Cardiac fibroblast (primary cell): ENCODE measurements around the gene SEMA6A.

Experiments
- DNase-seq, 2 donors: peaks; one replicate each; pipeline versions ENCODE4 v3.0.0 to v3.0.0-alpha.2; 2010; ENCODE audit warnings: low read depth in 2 of 2
- H3K4me3 ChIP-seq, 2 donors: replicated peaks in 1 of 2; 1 replicate in 1 of 2; 2 replicates in 1 of 2; pipeline ENCODE4 v1.5.1; 2011; ENCODE audit warnings: low read depth in 2 of 2, low read length in 2 of 2, mild to moderate bottlenecking in 2 of 2, moderate library complexity in 1 of 2
- TF ChIP-seq, protein P1 (sequence below): IDR thresholded peaks from one replicate; pipeline ENCODE4 v1.5.1; 2011; ENCODE audit warnings: low read depth, mild to moderate bottlenecking, low read length, inconsistent platforms

Gene SEMA6A

DNA sequence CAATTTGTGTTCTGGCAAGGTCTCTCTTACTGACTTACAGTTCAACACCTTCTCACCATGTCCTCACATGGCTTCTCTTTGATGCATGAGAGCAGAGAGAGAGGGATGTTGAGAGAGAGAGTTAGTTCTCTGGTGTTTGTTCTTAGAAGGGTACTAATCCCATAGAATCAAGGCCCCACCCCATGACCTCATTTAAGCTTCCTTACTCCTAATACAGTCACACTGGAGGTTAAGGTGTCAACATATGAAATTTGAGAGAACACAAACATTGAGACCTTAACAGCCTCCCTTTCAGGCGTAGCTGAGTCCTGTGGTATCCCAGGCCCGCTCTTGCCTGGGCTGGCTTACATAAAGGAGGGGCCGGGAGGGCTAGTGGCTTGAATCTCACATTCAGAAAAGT lies 10.6 kb upstream of the SEMA6A start:
- no peak overlapping the region for H3K4me3 ChIP-seq
- TF ChIP-seq, protein P1, sequence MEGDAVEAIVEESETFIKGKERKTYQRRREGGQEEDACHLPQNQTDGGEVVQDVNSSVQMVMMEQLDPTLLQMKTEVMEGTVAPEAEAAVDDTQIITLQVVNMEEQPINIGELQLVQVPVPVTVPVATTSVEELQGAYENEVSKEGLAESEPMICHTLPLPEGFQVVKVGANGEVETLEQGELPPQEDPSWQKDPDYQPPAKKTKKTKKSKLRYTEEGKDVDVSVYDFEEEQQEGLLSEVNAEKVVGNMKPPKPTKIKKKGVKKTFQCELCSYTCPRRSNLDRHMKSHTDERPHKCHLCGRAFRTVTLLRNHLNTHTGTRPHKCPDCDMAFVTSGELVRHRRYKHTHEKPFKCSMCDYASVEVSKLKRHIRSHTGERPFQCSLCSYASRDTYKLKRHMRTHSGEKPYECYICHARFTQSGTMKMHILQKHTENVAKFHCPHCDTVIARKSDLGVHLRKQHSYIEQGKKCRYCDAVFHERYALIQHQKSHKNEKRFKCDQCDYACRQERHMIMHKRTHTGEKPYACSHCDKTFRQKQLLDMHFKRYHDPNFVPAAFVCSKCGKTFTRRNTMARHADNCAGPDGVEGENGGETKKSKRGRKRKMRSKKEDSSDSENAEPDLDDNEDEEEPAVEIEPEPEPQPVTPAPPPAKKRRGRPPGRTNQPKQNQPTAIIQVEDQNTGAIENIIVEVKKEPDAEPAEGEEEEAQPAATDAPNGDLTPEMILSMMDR = no peak

DNA sequence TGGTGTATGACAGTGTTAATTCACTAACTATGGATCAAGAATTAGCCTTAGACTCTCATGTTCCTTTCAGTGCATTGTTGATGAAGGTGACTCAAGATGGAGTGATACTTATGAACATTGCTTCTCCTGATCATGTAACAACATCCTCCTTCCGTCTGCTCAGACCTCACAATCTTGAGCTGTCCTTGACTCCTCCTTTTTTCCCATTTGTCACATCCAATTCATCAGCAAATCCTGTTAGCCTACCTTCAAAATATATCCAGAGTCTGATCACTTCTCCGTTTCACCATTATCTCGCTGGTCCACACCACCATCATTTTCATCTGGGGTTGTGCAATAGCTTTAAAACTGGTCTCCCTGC lies 9.2 kb upstream of the SEMA6A start:
- no peak overlapping the region for H3K4me3 ChIP-seq
- DNase-seq = peak in 1 of 2 donors; percentile 38
- TF ChIP-seq, protein P1 = no peak

More for the DNA sequence above, 10.6 kb upstream of the SEMA6A start:
- DNase-seq = no peak

DNA sequence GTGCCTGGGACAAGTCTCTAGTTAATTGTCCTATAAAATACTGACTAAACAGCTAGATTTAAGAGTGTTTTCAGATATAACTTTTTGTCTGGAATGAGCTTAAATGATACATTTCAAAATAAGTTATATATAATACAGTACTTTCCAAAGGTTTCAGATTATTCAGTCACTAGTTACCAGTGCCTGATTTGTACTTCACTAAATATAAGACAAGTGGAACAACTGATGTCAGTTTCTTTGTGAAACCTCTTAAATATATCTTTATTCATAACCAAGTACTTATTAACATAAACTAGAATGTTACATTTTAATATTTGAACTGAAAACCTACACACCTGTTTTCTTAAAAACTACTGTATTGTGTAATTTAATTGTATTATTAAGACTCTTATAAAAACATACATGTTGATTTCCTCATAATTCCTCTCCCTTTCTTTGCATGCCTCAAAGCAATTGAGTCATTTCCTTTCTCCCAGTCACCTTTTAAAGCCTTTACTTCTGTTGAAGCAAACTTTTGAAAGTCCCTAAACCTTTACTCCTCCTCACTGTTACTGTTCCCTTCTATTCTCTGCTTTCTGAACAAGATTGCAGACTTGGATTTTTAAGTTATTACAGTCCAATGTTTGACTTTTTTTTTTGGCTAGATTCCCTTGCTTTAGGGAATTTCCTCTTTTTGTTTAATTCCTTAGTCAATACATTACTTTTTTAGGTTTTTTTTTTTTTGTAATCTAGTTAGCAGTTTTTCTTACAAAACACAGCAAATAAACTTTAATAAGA lies 8.7 kb upstream of the SEMA6A start:
- DNase-seq = peak; percentile 32 to 76
- TF ChIP-seq, protein P1 = no peak
- no peak overlapping the region for H3K4me3 ChIP-seq

DNA sequence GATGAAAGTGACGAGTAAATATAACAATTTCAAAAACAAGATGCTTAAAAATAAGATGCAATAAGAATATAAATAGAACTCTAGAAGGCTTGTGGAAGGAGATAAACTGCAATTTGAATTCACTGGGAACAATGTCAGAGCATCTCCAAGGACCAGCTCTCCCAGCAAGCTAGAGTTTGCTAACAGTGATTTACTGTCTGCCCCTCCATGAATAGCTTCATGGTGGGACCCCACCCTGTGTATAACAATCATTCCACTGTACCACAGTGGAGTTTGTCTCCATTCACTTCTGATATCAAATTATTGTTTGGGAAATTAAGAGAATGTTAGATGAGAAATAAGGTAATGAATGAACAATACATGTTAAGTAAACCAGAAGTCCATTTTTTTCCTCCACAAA lies 7.3 kb upstream of the SEMA6A start:
- TF ChIP-seq, protein P1 = no peak
- no peak for DNase-seq
- no peak overlapping the region for H3K4me3 ChIP-seq

DNA sequence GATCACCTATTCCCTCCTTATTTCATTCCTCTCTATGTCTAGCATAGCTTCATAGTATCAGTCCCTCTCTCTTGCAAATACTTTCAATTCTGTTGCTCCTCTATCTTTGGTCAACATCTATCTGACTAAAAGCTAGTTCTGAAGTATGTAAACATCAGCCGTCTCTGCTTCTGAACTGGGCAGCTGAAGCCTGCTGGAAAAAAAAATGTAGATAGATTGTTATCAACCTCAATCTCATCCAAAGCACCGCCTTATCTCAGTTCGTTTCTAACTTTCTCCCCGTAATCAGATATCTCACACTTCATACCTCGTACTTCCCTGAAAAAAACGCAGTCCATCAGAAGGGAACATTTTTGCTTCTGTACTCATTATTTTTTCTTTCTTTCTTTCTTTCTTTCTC lies 4.5 kb upstream of the SEMA6A start:
- TF ChIP-seq, protein P1 = no peak
- DNase-seq = no peak
- H3K4me3 ChIP-seq = no peak overlapping the region

DNA sequence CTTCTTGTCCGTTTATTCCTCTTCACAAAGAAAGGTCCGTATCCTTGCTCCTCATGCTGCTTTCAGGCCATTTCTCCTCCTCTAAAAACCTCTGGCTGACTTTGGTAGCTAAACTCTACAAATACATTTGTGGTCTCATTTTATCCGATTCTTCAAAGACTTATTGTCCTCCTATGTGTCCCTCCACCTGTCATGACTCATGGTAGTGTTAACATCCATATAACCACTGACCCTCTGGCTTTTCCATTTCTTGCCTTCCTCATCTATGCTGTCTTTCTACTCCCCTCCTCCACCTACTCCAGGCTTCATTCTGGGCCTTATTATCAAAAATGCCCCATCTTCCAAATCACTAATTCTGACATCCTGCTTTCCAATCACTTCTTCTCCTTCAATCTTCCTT lies 4.1 kb upstream of the SEMA6A start:
- TF ChIP-seq, protein P1 = no peak
- no peak for DNase-seq
- H3K4me3 ChIP-seq = no peak overlapping the region
